NCI-H2227 (cell line): ENCODE data around the gene REEP5.
"Not testable (repeated sequence)": the region's sequence is repeated elsewhere in the genome, so short reads cannot be mapped to it uniquely, and the experiment has no call there.

Experiments
- DNase-seq: peaks from one replicate; lab custom pipeline; 2025; ENCODE audit not compliant: unreplicated experiment; lab: John Stamatoyannopoulos, UW

The REEP5 gene

GRCh38 chr5:112892776-112893175, 29.3 kb downstream of the REEP5 start:
- no peak for DNase-seq

DNA sequence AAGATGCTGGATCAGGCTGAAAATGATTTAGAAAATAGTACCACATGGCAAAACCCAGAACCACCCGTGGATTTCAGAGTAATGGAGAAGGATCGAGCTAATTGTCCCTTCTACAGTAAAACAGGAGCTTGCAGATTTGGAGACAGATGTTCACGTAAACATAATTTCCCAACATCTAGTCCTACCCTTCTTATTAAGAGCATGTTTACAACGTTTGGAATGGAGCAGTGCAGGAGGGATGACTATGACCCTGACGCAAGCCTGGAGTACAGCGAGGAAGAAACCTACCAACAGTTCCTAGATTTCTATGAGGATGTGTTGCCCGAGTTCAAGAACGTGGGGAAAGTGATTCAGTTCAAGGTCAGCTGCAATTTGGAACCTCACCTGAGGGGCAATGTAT, 30.0 kb downstream of the REEP5 start:
- DNase-seq = not testable (repeated sequence)

DNA sequence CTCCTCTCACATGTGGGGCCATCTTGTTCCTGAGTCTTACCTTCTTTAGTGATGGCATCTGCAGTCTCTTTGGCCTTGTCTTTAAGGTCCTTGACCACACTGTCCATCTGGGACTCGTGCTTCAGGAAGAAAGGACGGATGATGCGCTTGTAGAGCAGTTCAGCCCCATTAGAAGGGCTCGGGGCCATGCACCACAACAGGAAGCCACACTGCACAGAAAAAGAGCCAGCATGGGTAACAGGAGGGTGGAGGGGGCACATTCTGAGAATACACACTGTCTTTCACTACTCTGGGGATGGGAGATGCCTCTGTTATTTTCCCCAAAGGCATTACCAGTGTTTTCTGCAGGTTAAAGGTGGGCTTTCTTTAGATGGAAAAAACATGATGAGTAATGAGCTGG, 35.1 kb downstream of the REEP5 start:
- no peak for DNase-seq

GRCh38 chr5:112885001-112885400, 37.0 kb downstream of the REEP5 start:
- DNase-seq = no peak

GRCh38 chr5:112883192-112883591, 38.8 kb downstream of the REEP5 start:
- no peak for DNase-seq

- no peak for DNase-seq
Observed at GRCh38 chr5:112880219-112880964, 41.6 kb downstream of the REEP5 start.

DNA sequence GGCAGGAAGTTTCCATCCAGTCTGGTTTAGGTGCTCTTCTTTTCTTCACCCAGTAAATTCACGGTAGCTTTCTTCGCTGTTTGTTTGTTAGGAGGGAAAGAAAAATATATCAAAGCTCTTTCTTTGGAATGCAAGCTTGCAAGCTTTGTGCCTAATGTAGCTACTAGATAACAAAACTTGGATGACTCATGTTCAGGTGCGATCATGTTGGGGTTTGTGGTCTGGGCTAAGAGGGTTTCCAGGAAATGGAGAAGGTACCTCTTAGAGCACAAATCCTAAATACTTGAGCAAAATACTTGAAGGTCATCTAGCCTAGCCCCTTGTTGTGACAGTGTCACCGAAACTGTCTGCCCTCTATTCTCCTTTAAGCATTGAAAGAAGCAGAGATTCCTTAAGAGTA, 43.3 kb downstream of the REEP5 start:
- no peak for DNase-seq

GRCh38 chr5:112878101-112878500, 43.9 kb downstream of the REEP5 start:
- no peak for DNase-seq

GRCh38 chr5:112876362-112876761, 45.7 kb downstream of the REEP5 start:
- no peak for DNase-seq

DNA sequence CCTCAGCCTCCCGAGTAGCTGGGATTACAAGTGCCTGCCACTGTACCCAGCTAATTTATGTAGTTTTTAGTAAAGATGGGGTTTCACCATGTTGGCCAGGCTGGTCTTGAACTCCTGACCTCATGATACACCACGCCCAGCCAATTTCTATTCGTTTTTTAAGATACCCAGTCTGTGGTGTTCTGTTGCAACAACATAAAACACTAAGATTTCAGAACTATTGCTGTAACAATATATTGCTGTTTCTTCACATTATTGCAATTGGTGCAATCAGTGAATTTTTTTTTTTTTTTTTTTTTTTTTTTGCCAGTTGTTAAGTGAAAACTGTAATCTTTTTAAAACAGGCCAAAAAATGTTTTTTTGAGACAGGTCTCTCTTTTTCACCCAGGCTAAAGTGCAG, 51.1 kb downstream of the REEP5 start:
- no peak for DNase-seq

GRCh38 chr5:112869948-112870347, 52.1 kb downstream of the REEP5 start:
- no peak for DNase-seq

GRCh38 chr5:112867411-112867810, 54.6 kb downstream of the REEP5 start:
- no peak for DNase-seq

GRCh38 chr5:112866739-112867138, 55.3 kb downstream of the REEP5 start:
- DNase-seq = no peak

DNA sequence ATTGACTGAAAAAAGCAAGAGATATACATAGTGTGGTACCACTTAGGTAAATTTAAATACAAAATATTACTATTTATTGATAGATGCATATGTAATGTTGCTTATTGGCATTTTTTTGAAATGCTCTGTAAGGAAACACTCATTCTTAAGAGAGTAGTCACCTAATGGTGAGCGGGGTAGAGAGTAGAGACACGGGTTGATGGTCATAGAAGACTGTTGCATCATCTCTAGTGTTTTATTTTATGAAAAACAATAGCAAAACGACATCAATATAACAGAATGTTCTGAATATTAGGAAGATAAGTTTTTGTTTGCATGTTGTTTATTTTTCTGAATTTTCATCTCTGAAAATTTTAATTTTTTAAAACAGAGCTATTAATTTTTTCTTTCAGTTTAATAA, 56.9 kb downstream of the REEP5 start:
- no peak for DNase-seq

- no peak for DNase-seq
Observed at GRCh38 chr5:112863549-112863948, 58.5 kb downstream of the REEP5 start.

GRCh38 chr5:112862085-112862484, 59.9 kb downstream of the REEP5 start:
- peak; percentile 51 for DNase-seq

DNA sequence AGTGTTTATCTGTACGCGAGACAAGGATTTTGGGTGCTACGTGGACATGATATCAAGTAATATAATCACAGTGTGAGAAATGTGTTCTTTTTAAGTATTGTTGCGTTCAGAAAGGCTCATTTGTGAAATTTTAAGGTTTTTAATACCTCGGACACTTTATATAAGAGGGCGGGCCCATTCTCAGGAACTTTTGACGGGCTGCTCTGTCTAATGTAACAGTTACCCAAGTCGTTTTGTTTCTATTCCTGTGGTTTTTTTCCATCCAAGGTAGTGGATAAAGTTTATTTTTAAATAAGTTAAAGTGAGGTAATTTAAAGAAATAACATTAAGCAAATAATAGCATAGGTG, 60.4 kb downstream of the REEP5 start:
- DNase-seq = no peak

DNA sequence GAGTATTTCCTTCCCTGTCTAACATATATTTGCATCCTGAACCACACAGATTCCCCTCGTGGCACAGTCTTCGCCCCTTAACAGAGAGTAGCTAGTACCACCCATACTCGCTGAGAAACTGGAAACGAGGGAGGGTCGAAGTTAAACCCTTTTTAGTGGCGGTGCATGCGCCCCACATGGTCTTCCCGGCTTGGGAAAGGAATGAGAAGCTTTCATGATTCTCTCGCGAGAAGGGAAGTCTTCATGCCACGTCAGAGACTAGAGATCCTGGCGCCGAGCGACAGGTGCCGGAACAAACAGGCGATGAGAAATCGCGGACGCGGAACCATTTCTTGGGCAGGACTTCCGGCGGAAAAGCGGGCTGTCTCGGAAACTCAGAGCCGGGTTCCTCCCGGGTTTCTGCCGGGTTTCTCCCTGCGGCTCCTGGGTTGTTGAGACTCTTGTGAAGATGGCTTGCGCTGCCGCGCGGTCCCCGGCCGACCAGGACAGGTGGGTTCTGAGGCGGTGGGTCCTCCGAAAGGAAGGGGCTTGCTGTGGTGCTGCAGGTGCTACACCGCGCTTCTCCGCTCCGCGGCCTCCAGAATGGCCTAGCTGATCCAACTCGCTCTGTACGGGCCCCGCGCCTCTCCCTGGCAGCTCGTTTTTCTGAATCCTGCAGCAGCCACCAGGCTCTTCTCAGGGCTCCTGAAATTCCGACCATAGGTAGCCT, 60.9 kb downstream of the REEP5 start, which contains the start of gene SRP19:
SRP19 (plus strand) TSS at position 359 of the 709 bp plus-strand sequence; CDS start at position 449, 90 bp downstream.
- peak; percentile 95 for DNase-seq

- not testable (repeated sequence) for DNase-seq
Observed at GRCh38 chr5:112860571-112860928, 61.5 kb downstream of the REEP5 start.

GRCh38 chr5:112857866-112858265, 64.2 kb downstream of the REEP5 start:
- DNase-seq = no peak

DNA sequence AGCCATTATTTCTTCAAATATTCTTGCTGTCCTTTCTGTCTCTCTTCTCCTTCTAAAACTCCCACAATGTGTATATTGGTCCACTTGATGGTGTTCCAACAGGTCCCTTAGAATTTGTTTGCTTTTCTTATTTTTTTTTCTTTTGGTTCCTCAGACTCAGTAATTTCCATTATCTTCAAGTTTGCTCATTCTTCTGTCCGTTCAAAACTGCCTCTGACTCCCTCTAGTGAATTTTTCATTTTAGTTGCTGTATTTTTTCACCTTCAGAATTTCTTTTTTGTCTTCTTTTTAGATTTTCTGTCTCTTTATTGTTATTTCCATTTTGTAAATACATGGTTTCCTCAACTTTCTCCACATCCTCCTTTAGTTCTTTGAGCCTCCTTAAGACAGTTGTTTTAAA, 67.4 kb downstream of the REEP5 start:
- no peak for DNase-seq

DNA sequence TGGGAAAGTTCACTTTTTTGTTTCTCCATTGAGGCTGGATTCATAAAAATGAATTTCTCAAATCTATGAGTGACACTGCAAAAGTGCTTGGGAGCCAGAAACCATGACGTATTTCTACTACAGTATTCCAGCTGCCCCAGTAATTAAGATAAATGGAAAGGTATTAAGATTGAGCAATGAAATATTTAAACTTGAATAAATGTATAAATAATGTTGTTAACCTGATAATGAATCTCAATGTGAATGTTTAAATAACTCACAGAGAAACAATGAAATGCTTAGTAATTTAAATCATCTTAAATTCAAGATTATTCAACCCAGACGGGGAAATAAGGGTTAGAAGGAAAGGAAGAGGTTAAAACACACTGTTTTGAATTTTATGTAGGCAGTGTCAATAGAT, 72.1 kb downstream of the REEP5 start:
- no peak for DNase-seq
